ENCODE data around the gene PDE4B. TPM values are rescaled to one million over a fixed set of nuclear protein-coding genes. Genes with fewer than 3 reads are reported as not detected.

The PDE4B gene
- polyA plus RNA-seq, 1 donor: 9.3 TPM

- Histone ChIP-seq H3K27me3 (ENCODE audit: control insufficient read depth, insufficient read depth, low read length) (no peaks in the 10 kb centered on the region), H3K27ac (ENCODE audit: low read length) (no peak overlapping the region), H3K9me3 (ENCODE audit: control insufficient read depth, low read depth, low read length) (no peaks in the 10 kb centered on the region), H3K36me3 (ENCODE audit: control insufficient read depth, insufficient read depth, low read length) (no peaks in the 10 kb centered on the region), H3K4me1 (ENCODE audit: control insufficient read depth, insufficient read depth, low read length) (no peaks in the 10 kb centered on the region), H3K4me3 (ENCODE audit: low read length) (no peak overlapping the region)
- no peak for DNase-seq
Measured at GRCh38 chr1:66167267-66167666, 374.6 kb downstream of the PDE4B start.

GRCh38 chr1:66168467-66168887, 375.8 kb downstream of the PDE4B start:
- H3K27ac ChIP-seq (ENCODE audit: low read length): no peak overlapping the region
- no peaks in the 10 kb centered on the region for H3K36me3 ChIP-seq (ENCODE audit: control insufficient read depth, insufficient read depth, low read length)
- no peak for DNase-seq
- 80% methylated on average over 2 of the region's 5 CpGs for WGBS (ENCODE audit: insufficient coverage, low lambda C conversion rate)
- H3K4me1 ChIP-seq (ENCODE audit: control insufficient read depth, insufficient read depth, low read length): no peaks in the 10 kb centered on the region
- no peaks in the 10 kb centered on the region for H3K9me3 ChIP-seq (ENCODE audit: control insufficient read depth, low read depth, low read length)
- no peak overlapping the region for H3K4me3 ChIP-seq (ENCODE audit: low read length)
- no peaks in the 10 kb centered on the region for H3K27me3 ChIP-seq (ENCODE audit: control insufficient read depth, insufficient read depth, low read length)

GRCh38 chr1:66168948-66169671, 376.4 kb downstream of the PDE4B start:
- Histone ChIP-seq H3K27me3 (ENCODE audit: control insufficient read depth, insufficient read depth, low read length) (no peaks in the 10 kb centered on the region), H3K9me3 (ENCODE audit: control insufficient read depth, low read depth, low read length) (no peaks in the 10 kb centered on the region), H3K36me3 (ENCODE audit: control insufficient read depth, insufficient read depth, low read length) (no peaks in the 10 kb centered on the region), H3K4me1 (ENCODE audit: control insufficient read depth, insufficient read depth, low read length) (no peaks in the 10 kb centered on the region), H3K4me3 (ENCODE audit: low read length) (no peak overlapping the region), H3K27ac (ENCODE audit: low read length) (no peak overlapping the region)
- WGBS (ENCODE audit: insufficient coverage, low lambda C conversion rate): 13% methylated on average over 4 of the region's 6 CpGs
- DNase-seq: no peak

DNA sequence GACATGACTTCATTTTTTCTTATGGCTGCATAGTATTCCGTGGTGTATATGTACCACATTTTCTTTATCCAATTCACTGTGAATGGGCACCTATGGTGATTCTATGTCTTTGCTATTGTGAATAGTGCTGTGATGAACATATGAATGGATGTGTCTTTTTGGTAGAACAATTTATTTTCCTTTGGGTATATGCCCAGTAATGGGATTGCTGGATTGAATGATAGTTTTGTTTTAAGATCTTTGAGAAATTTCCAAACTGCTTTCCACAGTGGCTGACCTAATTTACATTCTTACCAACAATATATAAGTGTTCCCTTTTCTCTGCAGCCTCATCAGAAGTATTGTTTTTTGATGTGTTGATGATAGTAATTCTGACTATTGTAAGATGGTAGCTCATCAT, 379.6 kb downstream of the PDE4B start:
- H3K36me3 ChIP-seq (ENCODE audit: control insufficient read depth, insufficient read depth, low read length): no peaks in the 10 kb centered on the region
- no CpG with 5 or more reads among the region's 1 CpG for WGBS (ENCODE audit: insufficient coverage, low lambda C conversion rate)
- H3K9me3 ChIP-seq (ENCODE audit: control insufficient read depth, low read depth, low read length): no peaks in the 10 kb centered on the region
- no peaks in the 10 kb centered on the region for H3K27me3 ChIP-seq (ENCODE audit: control insufficient read depth, insufficient read depth, low read length)
- H3K4me1 ChIP-seq (ENCODE audit: control insufficient read depth, insufficient read depth, low read length): no peaks in the 10 kb centered on the region
- H3K4me3 ChIP-seq (ENCODE audit: low read length): no peak overlapping the region
- no peak overlapping the region for H3K27ac ChIP-seq (ENCODE audit: low read length)
- no peak for DNase-seq

DNA sequence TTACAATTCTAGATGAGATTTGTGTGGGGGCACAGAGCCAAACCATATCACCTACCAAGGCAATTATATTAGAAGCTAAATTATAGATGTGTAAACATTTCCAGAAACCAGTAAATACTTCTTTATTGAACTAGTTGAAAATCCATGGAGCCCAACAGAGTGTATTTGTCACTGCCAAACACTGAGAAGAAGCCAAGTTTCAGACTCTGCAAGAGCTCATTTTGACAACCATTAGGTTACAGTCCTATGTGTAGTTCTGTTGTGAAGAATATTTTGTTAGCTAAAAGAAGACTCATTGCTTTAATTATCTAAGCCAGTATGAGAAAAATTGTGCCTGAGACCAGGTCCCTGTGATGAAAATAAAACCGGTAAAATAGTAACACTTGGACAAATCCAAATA, 382.4 kb downstream of the PDE4B start:
- Histone ChIP-seq H3K27me3 (ENCODE audit: control insufficient read depth, insufficient read depth, low read length) (no peaks in the 10 kb centered on the region), H3K36me3 (ENCODE audit: control insufficient read depth, insufficient read depth, low read length) (no peaks in the 10 kb centered on the region), H3K9me3 (ENCODE audit: control insufficient read depth, low read depth, low read length) (no peaks in the 10 kb centered on the region), H3K4me1 (ENCODE audit: control insufficient read depth, insufficient read depth, low read length) (no peaks in the 10 kb centered on the region), H3K27ac (ENCODE audit: low read length) (no peak overlapping the region), H3K4me3 (ENCODE audit: low read length) (no peak overlapping the region)
- DNase-seq: no peak
- 100% methylated on average over 1 of the region's 1 CpG for WGBS (ENCODE audit: insufficient coverage, low lambda C conversion rate)

GRCh38 chr1:66175581-66175980, 382.9 kb downstream of the PDE4B start:
- Histone ChIP-seq H3K27ac (ENCODE audit: low read length) (no peak overlapping the region), H3K4me3 (ENCODE audit: low read length) (no peak overlapping the region), H3K9me3 (ENCODE audit: control insufficient read depth, low read depth, low read length) (no peaks in the 10 kb centered on the region), H3K36me3 (ENCODE audit: control insufficient read depth, insufficient read depth, low read length) (no peaks in the 10 kb centered on the region), H3K4me1 (ENCODE audit: control insufficient read depth, insufficient read depth, low read length) (no peaks in the 10 kb centered on the region), H3K27me3 (ENCODE audit: control insufficient read depth, insufficient read depth, low read length) (no peaks in the 10 kb centered on the region)
- no peak for DNase-seq
- 100% methylated on average over 1 of the region's 2 CpGs for WGBS (ENCODE audit: insufficient coverage, low lambda C conversion rate)

DNA sequence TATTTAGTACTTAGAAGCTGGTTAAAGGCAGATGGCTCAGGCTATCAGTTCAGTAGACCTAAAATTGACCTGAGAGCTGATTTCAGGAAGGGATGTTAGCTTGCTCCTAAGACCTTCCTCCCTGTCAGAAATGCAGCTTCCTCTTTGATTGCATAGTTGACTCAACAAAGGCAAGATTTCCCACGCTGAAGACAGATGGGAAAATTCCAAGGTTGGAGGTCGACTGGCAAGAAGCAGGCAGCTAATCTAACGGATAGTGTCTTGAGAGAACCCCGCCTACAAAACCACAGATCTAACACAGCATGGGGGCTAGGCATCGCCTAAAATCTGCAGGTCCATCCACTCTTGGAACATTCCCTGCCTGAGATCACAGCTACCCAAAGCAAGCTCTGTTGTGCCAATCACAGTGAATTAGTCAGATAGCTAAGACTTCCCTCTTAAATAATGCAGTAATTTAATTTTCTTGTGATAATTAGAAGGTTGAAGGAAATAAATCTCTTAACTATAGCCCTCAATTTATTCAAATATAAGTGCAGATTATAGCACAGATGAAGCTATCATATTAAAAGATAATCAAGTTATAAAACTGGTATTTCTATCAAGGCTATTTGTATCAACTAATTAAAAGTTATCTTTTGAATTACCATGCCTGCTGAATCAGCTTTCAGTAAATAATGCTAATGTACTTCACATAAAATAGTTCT, 383.5 kb downstream of the PDE4B start:
- no CpG with 5 or more reads among the region's 5 CpGs for WGBS (ENCODE audit: insufficient coverage, low lambda C conversion rate)
- H3K27ac ChIP-seq (ENCODE audit: low read length): no peak overlapping the region

GRCh38 chr1:66176832-66177231, 384.1 kb downstream of the PDE4B start:
- WGBS (ENCODE audit: insufficient coverage, low lambda C conversion rate): no CpG with 5 or more reads among the region's 1 CpG

More for the DNA sequence above, 383.5 kb downstream of the PDE4B start:
- H3K9me3 ChIP-seq (ENCODE audit: control insufficient read depth, low read depth, low read length): no peaks in the 10 kb centered on the region
- H3K4me3 ChIP-seq (ENCODE audit: low read length): no peak overlapping the region
- DNase-seq: no peak
- no peaks in the 10 kb centered on the region for H3K36me3 ChIP-seq (ENCODE audit: control insufficient read depth, insufficient read depth, low read length)
- H3K4me1 ChIP-seq (ENCODE audit: control insufficient read depth, insufficient read depth, low read length): no peaks in the 10 kb centered on the region
- H3K27me3 ChIP-seq (ENCODE audit: control insufficient read depth, insufficient read depth, low read length): no peaks in the 10 kb centered on the region

DNA sequence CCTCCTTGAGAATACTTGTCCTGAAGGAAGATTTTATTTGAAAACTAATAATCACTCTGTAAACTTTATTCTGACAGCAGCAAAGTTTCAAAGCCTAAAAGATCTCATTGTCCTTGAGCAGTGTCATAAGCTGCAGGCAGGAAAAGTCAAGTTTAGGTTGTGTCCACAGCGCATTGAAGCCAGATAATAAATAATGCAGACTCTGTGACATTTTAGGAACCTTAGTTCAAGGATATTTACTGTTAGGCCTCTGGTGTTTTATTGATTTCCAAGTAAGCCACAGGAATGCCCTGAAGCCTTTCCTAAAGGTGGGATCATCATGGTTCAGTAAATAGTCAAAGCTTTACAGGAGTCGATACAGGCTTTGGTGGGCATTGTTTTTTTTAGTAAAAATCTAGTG, 384.8 kb downstream of the PDE4B start:
- Histone ChIP-seq H3K9me3 (ENCODE audit: control insufficient read depth, low read depth, low read length) (no peaks in the 10 kb centered on the region), H3K36me3 (ENCODE audit: control insufficient read depth, insufficient read depth, low read length) (no peaks in the 10 kb centered on the region), H3K4me1 (ENCODE audit: control insufficient read depth, insufficient read depth, low read length) (no peaks in the 10 kb centered on the region), H3K27ac (ENCODE audit: low read length) (no peak overlapping the region), H3K27me3 (ENCODE audit: control insufficient read depth, insufficient read depth, low read length) (no peaks in the 10 kb centered on the region), H3K4me3 (ENCODE audit: low read length) (no peak overlapping the region)
- no peak for DNase-seq
- 50% methylated on average over 1 of the region's 2 CpGs for WGBS (ENCODE audit: insufficient coverage, low lambda C conversion rate)

More at GRCh38 chr1:66176832-66177231, 384.1 kb downstream of the PDE4B start:
- Histone ChIP-seq H3K4me1 (ENCODE audit: control insufficient read depth, insufficient read depth, low read length) (no peaks in the 10 kb centered on the region), H3K27me3 (ENCODE audit: control insufficient read depth, insufficient read depth, low read length) (no peaks in the 10 kb centered on the region), H3K4me3 (ENCODE audit: low read length) (no peak overlapping the region), H3K36me3 (ENCODE audit: control insufficient read depth, insufficient read depth, low read length) (no peaks in the 10 kb centered on the region), H3K27ac (ENCODE audit: low read length) (no peak overlapping the region), H3K9me3 (ENCODE audit: control insufficient read depth, low read depth, low read length) (no peaks in the 10 kb centered on the region)
- no peak for DNase-seq

DNA sequence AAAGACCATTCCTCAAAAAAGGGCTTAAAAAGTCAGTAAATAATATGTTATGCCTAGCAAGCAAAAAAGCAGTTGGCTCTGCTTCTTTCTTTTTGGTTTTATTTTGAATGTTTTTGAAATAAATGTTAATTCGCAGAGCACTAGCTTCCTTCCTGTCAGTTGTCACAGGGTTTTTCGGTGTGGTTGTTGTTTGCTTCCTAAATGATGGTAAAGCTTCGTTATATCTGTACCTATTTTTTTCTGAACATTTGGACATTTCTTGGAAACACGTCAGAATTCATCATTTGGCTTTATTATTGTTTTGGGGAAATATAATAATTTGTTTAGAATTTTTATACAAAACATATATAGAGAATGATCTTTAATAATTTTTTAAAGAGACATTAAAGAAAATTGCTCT, 389.3 kb downstream of the PDE4B start:
- no peak overlapping the region for H3K27ac ChIP-seq (ENCODE audit: low read length)

More for the DNA sequence above, 389.3 kb downstream of the PDE4B start:
- no peak for DNase-seq
- Histone ChIP-seq H3K9me3 (ENCODE audit: control insufficient read depth, low read depth, low read length) (no peaks in the 10 kb centered on the region), H3K4me3 (ENCODE audit: low read length) (no peak overlapping the region), H3K36me3 (ENCODE audit: control insufficient read depth, insufficient read depth, low read length) (no peaks in the 10 kb centered on the region), H3K4me1 (ENCODE audit: control insufficient read depth, insufficient read depth, low read length) (no peaks in the 10 kb centered on the region), H3K27me3 (ENCODE audit: control insufficient read depth, insufficient read depth, low read length) (no peaks in the 10 kb centered on the region)
- WGBS (ENCODE audit: insufficient coverage, low lambda C conversion rate): 68% methylated on average over 4 of the region's 4 CpGs
